KMS-11 (cell line): ENCODE data around the gene HAPSTR1.

Experiments used
- H2AFZ ChIP-seq: fragments of 200-600 bp; sonication (generic); 2 replicates; pipeline ENCODE4 v1.6.1; 2016; ENCODE audit warnings: antibody characterized with exemption, mixed run types, low read depth
- H3K27ac ChIP-seq: fragments of 200-600 bp; sonication (generic); 2 replicates; pipeline ENCODE4 v1.6.1; 2016; ENCODE audit warnings: mild to moderate bottlenecking, mixed run types
- H3K27me3 ChIP-seq: fragments of 200-600 bp; sonication (generic); 2 replicates; pipeline ENCODE4 v1.6.1; 2017; ENCODE audit warnings: mild to moderate bottlenecking, low read depth, mixed run types, moderate library complexity; ENCODE audit not compliant: insufficient read depth
- H3K36me3 ChIP-seq: fragments of 200-600 bp; sonication (generic); 2 replicates; pipeline ENCODE4 v1.6.1; 2017; ENCODE audit warnings: mild to moderate bottlenecking, mixed run types; ENCODE audit not compliant: insufficient read depth
- H3K4me1 ChIP-seq: fragments of 200-600 bp; sonication (generic); 2 replicates; pipeline ENCODE4 v1.6.1; 2016; ENCODE audit warnings: mild to moderate bottlenecking, low read depth, mixed run types; ENCODE audit not compliant: poor library complexity, severe bottlenecking
- H3K4me2 ChIP-seq: fragments of 200-600 bp; sonication (generic); 2 replicates; pipeline ENCODE4 v1.7.0; 2016; ENCODE audit warnings: mild to moderate bottlenecking, mixed run types
- H3K4me3 ChIP-seq: fragments of 200-600 bp; sonication (generic); IDR thresholded peaks from 2 replicates; pipeline ENCODE4 v1.6.1; 2017; ENCODE audit warnings: low read depth, low read length, mixed read lengths; ENCODE audit not compliant: insufficient read depth
- H3K79me2 ChIP-seq: fragments of 200-600 bp; sonication (generic); 2 replicates; pipeline ENCODE4 v1.6.1; 2016; ENCODE audit warnings: low read depth, mixed run types; ENCODE audit not compliant: insufficient read depth
- H3K9ac ChIP-seq: fragments of 200-600 bp; sonication (generic); 2 replicates; pipeline ENCODE4 v1.6.1; 2016; ENCODE audit warnings: mild to moderate bottlenecking, mixed run types
- H4K20me1 ChIP-seq: fragments of 200-600 bp; sonication (generic); 2 replicates; pipeline ENCODE4 v1.6.1; 2016; ENCODE audit warnings: mild to moderate bottlenecking, mixed run types; ENCODE audit not compliant: insufficient read depth
- TF ChIP-seq, protein P1 (sequence below): fragments of 200-600 bp; sonication (generic); conservative IDR thresholded peaks from 2 replicates; pipeline ENCODE4 v1.6.1; 2017; ENCODE audit warnings: low read depth, mild to moderate bottlenecking, antibody characterized with exemption, low read length, moderate library complexity, mixed read lengths

Gene HAPSTR1

DNA sequence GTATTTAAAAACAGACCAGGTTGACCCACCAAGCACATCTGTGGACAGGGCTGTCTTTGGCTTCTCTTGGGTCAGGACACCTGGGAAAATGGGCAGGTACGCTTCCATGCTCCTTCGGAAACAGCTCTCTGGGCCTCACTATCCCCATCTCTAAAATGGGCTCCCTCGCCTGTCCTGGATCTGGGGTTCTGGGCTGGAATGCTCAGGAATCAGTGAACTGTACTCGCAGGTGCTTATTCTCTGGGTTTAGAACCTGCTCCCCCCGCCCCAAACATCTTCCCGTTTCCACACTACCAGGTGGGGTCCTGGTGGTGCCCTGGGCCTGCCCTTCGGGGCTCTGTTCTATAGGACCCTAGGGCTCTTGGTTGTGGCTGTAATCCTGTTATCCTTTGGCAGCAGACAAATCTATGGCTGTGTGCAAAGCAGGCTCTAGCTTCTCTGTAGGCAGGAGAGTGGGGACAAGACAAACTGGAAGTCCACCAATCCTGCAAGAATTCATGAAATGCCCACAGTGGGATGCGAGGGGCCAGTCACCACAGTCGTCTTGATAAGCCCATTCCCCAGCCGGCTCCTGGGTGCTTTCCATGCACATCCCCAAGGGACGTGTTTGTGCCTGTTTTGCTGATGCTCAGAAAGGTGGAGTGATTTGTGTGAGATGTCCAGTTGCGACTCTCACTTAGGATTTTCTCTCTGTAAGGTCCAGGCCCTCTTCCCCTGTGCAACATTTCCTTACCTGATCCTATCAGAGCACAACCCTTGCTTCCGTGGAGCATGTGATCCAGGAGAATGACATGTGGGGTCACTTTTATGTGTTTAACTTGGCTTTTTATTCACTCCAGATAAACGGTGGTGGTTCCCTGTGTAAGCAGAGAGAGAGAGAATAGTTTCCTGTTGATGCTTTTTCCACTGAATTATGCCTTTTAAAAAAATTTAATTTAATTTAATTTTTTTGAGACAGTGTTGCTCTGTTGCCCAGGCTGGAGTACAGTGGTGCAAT is 37.2 kb downstream of the HAPSTR1 start:
- no peaks in the 10 kb centered on the region for H3K36me3 ChIP-seq
- H3K27me3 ChIP-seq: no peaks in the 10 kb centered on the region
- no peaks in the 10 kb centered on the region for H4K20me1 ChIP-seq
- H3K27ac ChIP-seq: no peak overlapping the region
- H3K4me1 ChIP-seq: peaks cover 13% of the 10 kb centered on the region
- H3K79me2 ChIP-seq: no peaks in the 10 kb centered on the region
- no peak overlapping the region for H2AFZ ChIP-seq
- H3K9ac ChIP-seq: no peak overlapping the region
- H3K4me3 ChIP-seq: no peak overlapping the region
- no peak overlapping the region for H3K4me2 ChIP-seq
- TF ChIP-seq, protein P1, sequence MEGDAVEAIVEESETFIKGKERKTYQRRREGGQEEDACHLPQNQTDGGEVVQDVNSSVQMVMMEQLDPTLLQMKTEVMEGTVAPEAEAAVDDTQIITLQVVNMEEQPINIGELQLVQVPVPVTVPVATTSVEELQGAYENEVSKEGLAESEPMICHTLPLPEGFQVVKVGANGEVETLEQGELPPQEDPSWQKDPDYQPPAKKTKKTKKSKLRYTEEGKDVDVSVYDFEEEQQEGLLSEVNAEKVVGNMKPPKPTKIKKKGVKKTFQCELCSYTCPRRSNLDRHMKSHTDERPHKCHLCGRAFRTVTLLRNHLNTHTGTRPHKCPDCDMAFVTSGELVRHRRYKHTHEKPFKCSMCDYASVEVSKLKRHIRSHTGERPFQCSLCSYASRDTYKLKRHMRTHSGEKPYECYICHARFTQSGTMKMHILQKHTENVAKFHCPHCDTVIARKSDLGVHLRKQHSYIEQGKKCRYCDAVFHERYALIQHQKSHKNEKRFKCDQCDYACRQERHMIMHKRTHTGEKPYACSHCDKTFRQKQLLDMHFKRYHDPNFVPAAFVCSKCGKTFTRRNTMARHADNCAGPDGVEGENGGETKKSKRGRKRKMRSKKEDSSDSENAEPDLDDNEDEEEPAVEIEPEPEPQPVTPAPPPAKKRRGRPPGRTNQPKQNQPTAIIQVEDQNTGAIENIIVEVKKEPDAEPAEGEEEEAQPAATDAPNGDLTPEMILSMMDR: no peak

DNA sequence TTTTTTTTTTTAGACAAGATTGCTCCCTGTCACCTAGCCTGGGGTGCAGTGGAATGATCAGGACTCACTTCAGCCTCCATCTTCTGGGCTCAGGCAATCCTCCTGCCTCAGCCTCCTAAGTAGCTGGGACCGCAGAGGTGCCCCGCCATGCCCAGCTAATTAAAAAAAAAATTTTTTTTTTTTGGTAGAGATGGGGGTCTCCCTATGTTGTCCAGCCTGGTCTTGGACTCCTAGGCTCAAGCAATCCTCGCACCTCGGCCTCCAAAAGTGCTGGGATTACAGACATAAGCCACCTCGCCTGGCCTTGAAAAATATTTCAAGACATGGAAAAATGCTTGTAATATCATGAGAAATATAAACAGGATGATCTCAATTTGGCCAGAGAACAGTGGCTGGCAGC is 42.9 kb downstream of the HAPSTR1 start:
- Histone ChIP-seq H3K4me2 (peak overlapping the region; percentile 0; the same call in 1 of the 2 replicates), H3K79me2 (no peaks in the 10 kb centered on the region), H4K20me1 (no peaks in the 10 kb centered on the region), H3K27me3 (no peaks in the 10 kb centered on the region), H3K36me3 (no peaks in the 10 kb centered on the region), H2AFZ (no peak overlapping the region), H3K27ac (no peak overlapping the region), H3K9ac (no peak overlapping the region), H3K4me1 (peaks cover 34% of the 10 kb centered on the region), H3K4me3 (no peak overlapping the region)
- TF ChIP-seq, protein P1: no peak

DNA sequence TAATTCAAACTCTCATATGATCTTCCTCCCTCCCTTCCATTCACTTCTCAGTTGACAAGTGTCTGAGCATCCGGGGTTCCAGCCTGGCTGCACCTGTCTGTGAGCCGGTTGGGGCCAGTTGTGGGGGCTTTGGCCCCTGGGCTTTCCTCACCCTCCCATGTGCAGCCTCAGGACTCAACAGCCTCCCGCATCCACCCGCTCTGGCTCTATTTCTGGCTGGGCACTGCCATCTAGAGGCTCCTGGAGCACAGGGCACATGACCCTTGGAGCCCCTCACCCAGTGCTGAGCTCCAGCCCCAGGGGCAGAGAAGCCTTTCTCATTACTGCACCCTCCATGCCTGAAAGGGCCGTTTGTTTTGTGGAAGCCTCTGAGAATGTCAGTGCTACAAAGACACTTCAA is 43.3 kb downstream of the HAPSTR1 start:
- H3K4me3 ChIP-seq: no peak overlapping the region
- no peak overlapping the region for H3K9ac ChIP-seq
- no peak overlapping the region for H2AFZ ChIP-seq
- no peaks in the 10 kb centered on the region for H3K36me3 ChIP-seq
- no peaks in the 10 kb centered on the region for H3K79me2 ChIP-seq
- H3K4me2 ChIP-seq: peak overlapping the region; percentile 0; the same call in 1 of the 2 replicates
- TF ChIP-seq, protein P1: peak; percentile 77
- no peak overlapping the region for H3K27ac ChIP-seq
- H4K20me1 ChIP-seq: no peaks in the 10 kb centered on the region
- H3K27me3 ChIP-seq: no peaks in the 10 kb centered on the region
- H3K4me1 ChIP-seq: peaks cover 34% of the 10 kb centered on the region

DNA sequence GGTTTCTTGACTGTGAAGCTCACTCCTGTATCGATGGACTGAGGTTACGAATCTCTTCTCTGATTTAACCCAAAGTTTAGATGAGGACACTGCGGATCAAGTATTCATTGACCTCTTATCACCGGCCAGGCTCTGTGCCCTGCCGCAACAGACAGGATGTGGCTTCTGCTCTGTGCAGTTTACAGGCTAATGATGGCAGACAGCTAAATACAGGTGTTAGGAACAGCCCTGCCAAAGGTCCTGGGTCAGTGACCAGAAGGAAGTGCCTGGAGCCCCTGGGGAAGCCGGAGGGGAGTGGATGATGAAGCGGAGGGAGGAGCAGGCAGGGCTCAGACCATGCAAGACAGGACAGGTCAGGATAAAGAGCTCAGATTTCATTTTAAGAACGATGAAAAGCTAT is 44.4 kb downstream of the HAPSTR1 start:
- Histone ChIP-seq H3K79me2 (no peaks in the 10 kb centered on the region), H3K4me1 (peaks cover 34% of the 10 kb centered on the region), H3K9ac (no peak overlapping the region), H3K4me2 (peak overlapping the region; percentile 29), H3K27me3 (no peaks in the 10 kb centered on the region), H3K36me3 (no peaks in the 10 kb centered on the region), H3K4me3 (no peak overlapping the region), H3K27ac (peak overlapping the region; percentile 3; the same call in 1 of the 2 replicates), H4K20me1 (no peaks in the 10 kb centered on the region), H2AFZ (no peak overlapping the region)
- TF ChIP-seq, protein P1: no peak
